Gastrocnemius medialis (tissue), 4 donors: ENCODE results near the gene AEBP1. TPM values are rescaled to one million over a fixed set of nuclear protein-coding genes. Genes with fewer than 3 reads are reported as not detected.

ENCODE experiments used
- ATAC-seq, 2 donors: fragments of 150-250 bp; one replicate each; pipeline ENCODE4 v1.9.1; 2016
- DNase-seq, 2 donors: peaks; one replicate each; pipeline ENCODE4 v3.0.0-alpha.2; 2019
- H3K27ac ChIP-seq, 4 donors: fragments of 200-600 bp; sonication (generic); 1 replicate in 1 of 4; 2 replicates in 3 of 4; pipeline ENCODE4 v1.5.1; 2016 to 2018; ENCODE audit warnings: mild to moderate bottlenecking in 2 of 4, moderate library complexity in 1 of 4
- H3K27me3 ChIP-seq, 3 donors: fragments of 200-600 bp; sonication (generic) in 2 of 3; 1 replicate in 1 of 3; 2 replicates in 2 of 3; pipeline versions ENCODE4 v1.5.1 to v1.6.0; 2016 to 2019; ENCODE audit warnings: mild to moderate bottlenecking in 1 of 3, moderate library complexity in 1 of 3
- H3K36me3 ChIP-seq, 2 donors: fragments of 200-600 bp; sonication (generic) in 1 of 2; one replicate each; pipeline ENCODE4 v1.5.1; 2017 to 2018
- H3K4me1 ChIP-seq, 2 donors: fragments of 200-600 bp; sonication (generic) in 1 of 2; one replicate each; pipeline ENCODE4 v1.5.1; 2016 to 2017; ENCODE audit warnings: mild to moderate bottlenecking in 2 of 2
- H3K4me3 ChIP-seq, 4 donors: fragments of 200-600 bp; sonication (generic) in 3 of 4; 1 replicate in 1 of 4; 2 replicates in 3 of 4; pipeline ENCODE4 v1.5.1; 2016 to 2019; ENCODE audit warnings: mild to moderate bottlenecking in 2 of 4
- H3K9me3 ChIP-seq, 3 donors: fragments of 200-600 bp; sonication (generic) in 2 of 3; 1 replicate in 1 of 3; 2 replicates in 2 of 3; pipeline ENCODE4 v1.5.1; 2016 to 2019
- CTCF ChIP-seq, 5 experiments: fragments of 450-650 bp in 3 of 5; fragments of 200-600 bp in 2 of 5; sonication (generic) in 2 of 5; IDR thresholded peaks in 4 of 5; conservative IDR thresholded peaks in 1 of 5; 1 replicate in 4 of 5; 2 replicates in 1 of 5; pipeline ENCODE4 v1.5.1; 2016 to 2019; ENCODE audit warnings: antibody characterized with exemption in 5 of 5, mild to moderate bottlenecking in 3 of 5, moderate library complexity in 3 of 5
- POLR2A ChIP-seq, 2 donors: fragments of 450-650 bp; IDR thresholded peaks; one replicate each; pipeline ENCODE4 v1.6.1; 2017; ENCODE audit warnings: antibody characterized with exemption in 2 of 2, mild to moderate bottlenecking in 2 of 2, moderate library complexity in 2 of 2
- in situ Hi-C, 4 donors: fragments of 200-750 bp; cut with MboI; loops; one replicate each; pipeline versions ENCODE4 v1.15.0 to v1.8.0; 2017; ENCODE audit warnings: low sequenced_read_pairs in 4 of 4
- intact Hi-C: fragments of 100-400 bp; cut with DNase I; formaldehyde crosslinking; loops from one replicate; pipeline ENCODE4 v1.15.1; 2023; ENCODE audit warnings: low total_unique reads
- total RNA-seq, 4 donors: library from RNA; depleted of rRNA; stranded (reverse); fragments of >200 nt; gene quantifications; one replicate each; pipeline versions ENCODE4 v1.1.0 to v1.2.3, GENCODE V29; 2016

AEBP1 gene
- total RNA-seq, 4 donors from 2014 or later = 5.8 to 23.6 (median 15.9) TPM

- no peak for ATAC-seq
- no peak for TF ChIP-seq CTCF (IDR thresholded peaks at IDR 0.05 in 4 of 5, conservative IDR thresholded peaks at IDR 0.05 in 1 of 5)
- no peak for TF ChIP-seq POLR2A (IDR thresholded peaks at IDR 0.05)
- DNase-seq = peak in 1 of 2 donors; percentile 14
- no peaks in the 10 kb centered on the region for H3K27me3 ChIP-seq
- in situ Hi-C loops = no loop called here
- H3K36me3 ChIP-seq = peaks cover 0 to 62% of the 10 kb centered on the region in 2 donors
- peaks cover 27% of the 10 kb centered on the region in 2 donors for H3K4me1 ChIP-seq
- no peak overlapping the region for H3K4me3 ChIP-seq
- no peaks in the 10 kb centered on the region for H3K9me3 ChIP-seq
- intact Hi-C loops = no loop called here
- peak overlapping the region in 1 of 4 donors; percentile 44 for H3K27ac ChIP-seq
Measured at GRCh38 chr7:44058759-44059218, 45.4 kb upstream of the AEBP1 start.

GRCh38 chr7:44059219-44060090 is 44.7 kb upstream of the AEBP1 start:
- Histone ChIP-seq H3K9me3 (no peaks in the 10 kb centered on the region), H3K27ac (peak overlapping the region in 1 of 4 donors; percentile 95), H3K36me3 (peaks cover 0 to 59% of the 10 kb centered on the region in 2 donors), H3K4me1 (peaks cover 30 to 33% of the 10 kb centered on the region in 2 donors), H3K27me3 (no peaks in the 10 kb centered on the region), H3K4me3 (no peak overlapping the region)
- no peak for ATAC-seq
- DNase-seq = peak in 1 of 2 donors; percentile 12
- in situ Hi-C loops = no loop called here
- no peak for TF ChIP-seq CTCF (IDR thresholded peaks at IDR 0.05 in 4 of 5, conservative IDR thresholded peaks at IDR 0.05 in 1 of 5)
- TF ChIP-seq POLR2A (IDR thresholded peaks at IDR 0.05) = no peak
- intact Hi-C loops = no loop called here

GRCh38 chr7:44060091-44060947 is 43.8 kb upstream of the AEBP1 start:
- DNase-seq = peak in 1 of 2 donors; percentile 11
- no peaks in the 10 kb centered on the region for H3K9me3 ChIP-seq
- no peak for ATAC-seq

More at GRCh38 chr7:44060091-44060947, 43.8 kb upstream of the AEBP1 start:
- no peak for TF ChIP-seq CTCF (IDR thresholded peaks at IDR 0.05 in 4 of 5, conservative IDR thresholded peaks at IDR 0.05 in 1 of 5)
- Histone ChIP-seq H3K4me1 (peaks cover 33 to 42% of the 10 kb centered on the region in 2 donors), H3K36me3 (peaks cover 0 to 51% of the 10 kb centered on the region in 2 donors), H3K4me3 (no peak overlapping the region), H3K27ac (peak overlapping the region in 2 of 4 donors; percentile 88 to 95), H3K27me3 (no peaks in the 10 kb centered on the region)
- in situ Hi-C loops = no loop called here
- intact Hi-C loops = no loop called here
